NCI-H526 treated with DMSO at 0.1 percent for 48 hours (cell line): Measurements from ENCODE around the gene GABBR2.

Experiments
- DNase-seq: peaks from one replicate; lab custom pipeline; 2025; lab: John Stamatoyannopoulos, UW

Gene GABBR2

GRCh38 chr9:98627296-98627695 is 81.4 kb downstream of the GABBR2 start:
- no peak for DNase-seq

GRCh38 chr9:98625728-98626127 is 83.0 kb downstream of the GABBR2 start:
- DNase-seq = no peak

GRCh38 chr9:98619788-98620187 is 88.9 kb downstream of the GABBR2 start:
- no peak for DNase-seq

GRCh38 chr9:98615633-98616032 is 93.1 kb downstream of the GABBR2 start:
- no peak for DNase-seq

- DNase-seq = no peak
These were observed 93.8 kb downstream of the GABBR2 start for GRCh38 chr9:98614941-98615340.

GRCh38 chr9:98612061-98612752 is 96.5 kb downstream of the GABBR2 start:
- no peak for DNase-seq

- no peak for DNase-seq
These were observed 97.4 kb downstream of the GABBR2 start for GRCh38 chr9:98611319-98611718.

- no peak for DNase-seq
These were observed 98.0 kb downstream of the GABBR2 start for GRCh38 chr9:98610711-98611110.

- no peak for DNase-seq
These were observed 98.5 kb downstream of the GABBR2 start for GRCh38 chr9:98610211-98610610.

GRCh38 chr9:98609646-98610045 is 99.1 kb downstream of the GABBR2 start:
- no peak for DNase-seq

- no peak for DNase-seq
These were observed 100.9 kb downstream of the GABBR2 start for GRCh38 chr9:98607787-98608186.

GRCh38 chr9:98607152-98607551 is 101.6 kb downstream of the GABBR2 start:
- no peak for DNase-seq

GRCh38 chr9:98606730-98607129 is 102.0 kb downstream of the GABBR2 start:
- no peak for DNase-seq

- no peak for DNase-seq
These were observed 103.6 kb downstream of the GABBR2 start for GRCh38 chr9:98605116-98605515.

- no peak for DNase-seq
These were observed 104.8 kb downstream of the GABBR2 start for GRCh38 chr9:98603821-98604383.

- DNase-seq = no peak
These were observed 105.8 kb downstream of the GABBR2 start for GRCh38 chr9:98602839-98603500.

GRCh38 chr9:98600631-98601030 is 108.1 kb downstream of the GABBR2 start:
- DNase-seq = no peak

GRCh38 chr9:98599566-98600216 is 109.0 kb downstream of the GABBR2 start:
- DNase-seq = no peak

- DNase-seq = no peak
These were observed 109.9 kb downstream of the GABBR2 start for GRCh38 chr9:98598861-98599260.

GRCh38 chr9:98597236-98597771 is 111.4 kb downstream of the GABBR2 start:
- DNase-seq = no peak

- DNase-seq = no peak
These were observed 112.2 kb downstream of the GABBR2 start for GRCh38 chr9:98596486-98596885.

GRCh38 chr9:98594546-98595160 is 114.1 kb downstream of the GABBR2 start:
- no peak for DNase-seq
